GM18520 (cell line): ENCODE data around the gene DIAPH2.

ENCODE experiments used
- ATAC-seq: cut with Tn5 transposase; IDR thresholded peaks from one replicate; pipeline ENCODE4 v1.9.1; 2021; ENCODE audit not compliant: unreplicated experiment

DIAPH2 gene

DNA sequence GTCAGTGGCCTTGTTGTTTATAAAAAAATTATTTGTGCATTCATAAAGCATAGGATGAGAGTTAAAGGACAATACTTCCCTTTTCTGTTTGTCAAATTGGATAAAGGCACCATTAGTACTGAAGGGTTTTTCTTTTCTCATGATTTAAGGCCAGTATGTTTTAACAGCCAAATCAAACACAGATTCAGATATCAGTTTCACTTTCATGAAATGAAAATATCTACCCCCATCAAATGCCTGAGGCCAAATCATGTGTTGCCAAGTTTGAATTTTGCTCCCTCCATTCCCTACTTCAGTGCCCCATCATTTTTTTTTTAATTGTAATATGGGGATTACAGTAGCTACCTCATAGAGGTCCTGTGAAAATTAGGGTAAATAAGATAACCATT is 944.9 kb downstream of the DIAPH2 start:
- no peak for ATAC-seq

DNA sequence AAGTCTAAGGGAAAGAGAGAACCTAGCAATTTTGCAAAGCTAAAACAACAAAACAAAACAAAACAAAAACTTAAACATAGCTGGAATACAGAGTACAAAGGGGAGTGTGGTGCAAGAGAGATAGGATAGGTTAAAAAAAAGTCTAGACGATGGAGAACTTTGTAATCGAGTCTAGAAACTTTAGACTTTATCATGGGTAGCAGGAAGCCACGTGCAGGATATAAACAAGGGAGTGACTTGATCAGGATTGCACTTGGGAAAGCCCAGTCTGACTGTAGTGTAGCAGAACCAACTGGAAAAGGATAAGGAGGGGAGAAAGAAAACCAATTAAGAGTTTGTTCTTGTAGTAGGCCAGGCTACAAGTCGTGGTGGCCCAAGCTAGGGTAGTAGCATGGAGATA is 949.2 kb downstream of the DIAPH2 start:
- no peak for ATAC-seq

DNA sequence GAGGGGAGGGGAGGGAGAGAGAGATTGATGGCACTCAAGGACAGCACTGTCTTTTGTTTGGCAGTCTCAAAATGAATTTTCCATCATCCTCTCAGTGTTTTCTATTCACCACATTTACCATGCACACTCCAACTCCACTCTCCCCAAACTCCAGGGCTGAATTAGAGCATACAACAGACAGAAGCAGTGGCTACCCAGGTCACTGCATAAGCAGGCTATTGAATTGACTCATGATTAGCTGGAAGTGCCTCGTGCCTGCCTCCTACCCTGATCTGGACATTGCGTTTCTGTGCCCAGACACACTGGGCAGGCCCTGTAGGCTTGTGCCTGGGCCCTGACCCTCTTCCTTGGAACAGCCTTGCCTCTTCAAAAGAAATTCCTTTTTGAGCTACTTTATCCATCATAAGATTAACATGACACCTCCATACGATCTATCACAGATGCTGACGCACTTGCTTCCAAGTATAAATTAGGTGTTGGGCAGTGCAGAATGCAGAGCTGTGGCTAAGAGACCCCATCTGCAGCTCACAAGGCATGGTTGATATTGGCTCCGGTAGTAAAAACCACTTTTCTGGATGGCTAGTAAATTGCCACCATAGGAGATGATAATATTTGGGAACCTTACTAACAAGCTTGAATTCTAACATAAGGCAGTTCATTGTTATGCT is 952.0 kb downstream of the DIAPH2 start:
- ATAC-seq = no peak

DNA sequence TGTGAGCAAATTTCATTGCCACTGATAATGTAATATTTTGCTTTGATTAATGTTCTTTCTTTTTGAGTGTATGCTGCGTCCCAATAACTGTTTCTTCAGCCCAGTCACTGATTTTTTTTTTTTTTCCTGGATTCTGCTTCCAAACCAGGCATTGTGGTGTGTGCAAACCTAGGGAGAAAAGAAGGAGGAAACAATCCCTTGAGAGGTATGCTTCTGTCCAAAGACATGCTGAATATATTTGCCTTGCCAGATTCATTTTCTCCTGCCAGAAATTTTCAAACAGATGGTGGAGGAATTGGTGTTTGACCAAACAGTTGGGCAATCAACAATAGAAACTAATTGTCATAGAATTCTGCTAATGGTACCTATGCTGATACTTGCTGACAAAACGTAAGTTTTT is 952.6 kb downstream of the DIAPH2 start:
- ATAC-seq = no peak

DNA sequence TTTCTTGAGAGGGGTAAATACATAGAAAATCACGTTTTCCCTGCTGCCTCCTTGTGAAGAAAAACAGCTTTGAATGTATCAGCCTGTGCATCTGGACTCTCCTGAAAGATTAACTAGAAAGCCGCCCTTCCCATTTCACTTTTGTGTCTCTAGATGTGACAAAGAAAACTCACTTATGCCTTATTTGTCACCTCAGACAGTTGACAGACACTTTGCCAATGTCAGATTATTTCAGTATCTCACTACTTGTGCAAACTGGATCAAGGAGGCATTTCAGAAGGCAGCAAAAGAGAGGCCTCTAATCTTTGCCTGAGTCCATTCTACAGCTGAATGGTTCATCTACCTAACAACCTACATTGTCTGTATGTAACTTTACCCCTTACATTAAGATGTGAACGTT is 954.0 kb downstream of the DIAPH2 start:
- ATAC-seq = no peak

DNA sequence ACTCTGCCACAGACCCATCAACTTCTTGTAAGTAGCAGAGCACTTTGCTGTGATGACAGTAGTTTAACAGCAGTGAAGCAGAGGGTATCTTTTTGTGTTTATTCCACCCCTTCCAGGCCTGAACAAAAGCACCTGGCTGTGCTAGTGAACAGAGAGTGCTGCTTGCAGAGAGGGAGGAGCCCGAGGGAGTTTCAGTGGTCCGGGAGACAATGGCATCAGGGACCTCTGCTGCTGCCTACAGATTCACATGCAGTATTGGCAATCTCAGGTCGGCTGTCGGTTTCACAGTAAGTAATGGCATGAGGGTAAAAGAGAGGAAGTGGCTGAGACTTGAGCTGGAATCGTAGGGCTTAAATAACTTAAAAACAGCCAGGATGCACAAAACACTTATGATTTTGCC is 954.9 kb downstream of the DIAPH2 start:
- no peak for ATAC-seq
